Measurements from ENCODE around the gene SLX9.

DNA sequence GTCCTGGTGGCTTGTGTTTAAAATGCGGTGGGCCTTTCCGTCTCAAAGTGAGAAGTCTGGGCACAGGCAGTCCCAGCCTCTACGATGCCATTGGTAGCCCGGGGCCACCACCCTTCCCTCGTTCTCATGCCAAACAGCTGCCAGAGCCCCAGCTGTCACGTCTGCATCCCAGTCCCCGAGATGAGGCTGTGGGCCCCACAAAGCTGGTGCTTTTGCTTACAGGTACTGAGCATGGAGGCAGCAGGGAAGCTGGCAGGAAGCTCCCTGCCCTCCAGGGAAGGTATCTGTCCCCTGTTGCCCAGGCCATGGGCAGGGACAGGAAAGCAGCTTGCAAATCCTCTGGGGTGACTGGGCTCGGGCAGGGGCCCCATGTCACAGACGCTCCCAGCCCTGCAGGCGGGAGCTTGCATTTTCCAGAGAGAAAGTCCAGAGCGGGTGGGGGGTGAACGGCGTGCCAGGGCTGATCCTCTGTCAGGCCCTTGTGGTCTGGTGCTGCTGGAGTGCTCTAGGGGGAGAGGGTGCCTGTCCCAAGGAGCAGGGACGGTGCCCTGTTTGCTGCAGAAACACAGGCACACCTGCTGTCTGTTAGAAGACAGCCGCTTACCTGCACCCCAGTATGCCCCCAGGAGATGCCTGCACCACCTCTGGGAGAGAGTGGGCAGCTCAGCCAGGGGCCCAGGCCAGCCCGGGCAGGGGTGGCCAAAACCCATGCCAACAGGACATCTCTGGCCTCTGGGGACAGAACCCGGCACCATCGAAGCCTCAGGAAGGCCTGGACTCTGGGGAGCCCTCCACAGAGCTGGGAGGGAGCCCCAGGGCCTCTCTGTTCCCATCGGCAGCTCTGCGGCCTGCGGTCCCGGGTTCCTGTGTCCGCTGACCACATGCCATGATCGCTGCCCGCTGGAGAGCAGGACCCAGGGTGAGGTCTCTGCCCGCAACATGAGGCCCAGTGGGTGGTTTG lies 45.9 kb downstream of the SLX9 start:
- TF ChIP-seq, protein P1, sequence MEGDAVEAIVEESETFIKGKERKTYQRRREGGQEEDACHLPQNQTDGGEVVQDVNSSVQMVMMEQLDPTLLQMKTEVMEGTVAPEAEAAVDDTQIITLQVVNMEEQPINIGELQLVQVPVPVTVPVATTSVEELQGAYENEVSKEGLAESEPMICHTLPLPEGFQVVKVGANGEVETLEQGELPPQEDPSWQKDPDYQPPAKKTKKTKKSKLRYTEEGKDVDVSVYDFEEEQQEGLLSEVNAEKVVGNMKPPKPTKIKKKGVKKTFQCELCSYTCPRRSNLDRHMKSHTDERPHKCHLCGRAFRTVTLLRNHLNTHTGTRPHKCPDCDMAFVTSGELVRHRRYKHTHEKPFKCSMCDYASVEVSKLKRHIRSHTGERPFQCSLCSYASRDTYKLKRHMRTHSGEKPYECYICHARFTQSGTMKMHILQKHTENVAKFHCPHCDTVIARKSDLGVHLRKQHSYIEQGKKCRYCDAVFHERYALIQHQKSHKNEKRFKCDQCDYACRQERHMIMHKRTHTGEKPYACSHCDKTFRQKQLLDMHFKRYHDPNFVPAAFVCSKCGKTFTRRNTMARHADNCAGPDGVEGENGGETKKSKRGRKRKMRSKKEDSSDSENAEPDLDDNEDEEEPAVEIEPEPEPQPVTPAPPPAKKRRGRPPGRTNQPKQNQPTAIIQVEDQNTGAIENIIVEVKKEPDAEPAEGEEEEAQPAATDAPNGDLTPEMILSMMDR (IDR thresholded peaks at IDR 0.05 in 8 of 11, conservative IDR thresholded peaks at IDR 0.05 in 3 of 11), result no peak
- no peak for TF ChIP-seq POLR2AphosphoS5 (IDR thresholded peaks at IDR 0.05)
